ENCODE data around the gene PDZD2. TPM values are rescaled to one million over a fixed set of nuclear protein-coding genes. Genes with fewer than 3 reads are reported as not detected.
A peak's percentile ranks its signal among the peaks of the same experiment; 100 is the strongest.
"Not testable (repeated sequence)": the region's sequence is repeated elsewhere in the genome, so short reads cannot be mapped to it uniquely, and the experiment has no call there.

The PDZD2 gene
- total and polyA plus RNA-seq, 9 donors, result 21.2 to 58.2 (median 37.8) TPM

GRCh38 chr5:31965227-31965626, 326.3 kb downstream of the PDZD2 start:
- Histone ChIP-seq H3K27ac (no peak overlapping the region), H3K27me3 (no peaks in the 10 kb centered on the region), H3K4me1 (ENCODE audit: insufficient read depth) (peaks cover 32% of the 10 kb centered on the region), H3K36me3 (no peaks in the 10 kb centered on the region), H3K4me3 (no peak overlapping the region), H3K9me3 (no peaks in the 10 kb centered on the region)
- no peak for TF ChIP-seq CTCF (IDR thresholded peaks at IDR 0.05)
- no peak for TF ChIP-seq EP300 (IDR thresholded peaks at IDR 0.05)
- no peak for TF ChIP-seq POLR2A (IDR thresholded peaks at IDR 0.05)
- intact Hi-C loops (cut with DNase I), result no loop called here
- 84 to 85% (median 85%) methylated on average over 6 of the region's 6 CpGs for WGBS, 3 donors
- DNase-seq, result no peak

GRCh38 chr5:31966936-31967335, 328.0 kb downstream of the PDZD2 start:
- no peaks in the 10 kb centered on the region for H3K9me3 ChIP-seq
- intact Hi-C loops (cut with DNase I), result no loop called here
- peak overlapping the region in 1 of 2 donors; percentile 30 for H3K27ac ChIP-seq
- peaks cover 30% of the 10 kb centered on the region for H3K4me1 ChIP-seq (ENCODE audit: insufficient read depth)
- no peaks in the 10 kb centered on the region for H3K36me3 ChIP-seq
- H3K4me3 ChIP-seq, result no peak overlapping the region
- no peak for DNase-seq
- WGBS, 3 donors, result 85 to 92% (median 90%) methylated on average over 5 of the region's 5 CpGs
- H3K27me3 ChIP-seq, result no peaks in the 10 kb centered on the region
- no peak for TF ChIP-seq CTCF (IDR thresholded peaks at IDR 0.05)
- no peak for TF ChIP-seq POLR2A (IDR thresholded peaks at IDR 0.05)
- TF ChIP-seq EP300 (IDR thresholded peaks at IDR 0.05), result no peak

GRCh38 chr5:31967461-31967860, 328.5 kb downstream of the PDZD2 start:
- H3K36me3 ChIP-seq, result no peaks in the 10 kb centered on the region
- no peak overlapping the region for H3K4me3 ChIP-seq
- no peaks in the 10 kb centered on the region for H3K9me3 ChIP-seq
- TF ChIP-seq POLR2A (IDR thresholded peaks at IDR 0.05) (no peak), CTCF (IDR thresholded peaks at IDR 0.05) (no peak), EP300 (IDR thresholded peaks at IDR 0.05) (no peak)
- H3K4me1 ChIP-seq (ENCODE audit: insufficient read depth), result peaks cover 27% of the 10 kb centered on the region
- 71 to 97% (median 89%) methylated on average over 3 of the region's 3 CpGs for WGBS, 3 donors
- DNase-seq, result no peak
- H3K27ac ChIP-seq, result no peak overlapping the region
- intact Hi-C loops (cut with DNase I), result no loop called here
- H3K27me3 ChIP-seq, result no peaks in the 10 kb centered on the region

GRCh38 chr5:31972558-31972957, 333.6 kb downstream of the PDZD2 start:
- TF ChIP-seq POLR2A (IDR thresholded peaks at IDR 0.05), result no peak
- TF ChIP-seq CTCF (IDR thresholded peaks at IDR 0.05), result no peak
- no peak for TF ChIP-seq EP300 (IDR thresholded peaks at IDR 0.05)
- intact Hi-C loops (cut with DNase I), result no loop called here
- Histone ChIP-seq H3K4me1 (ENCODE audit: insufficient read depth) (peaks cover 2% of the 10 kb centered on the region), H3K9me3 (no peaks in the 10 kb centered on the region), H3K4me3 (no peak overlapping the region), H3K36me3 (no peaks in the 10 kb centered on the region), H3K27me3 (no peaks in the 10 kb centered on the region), H3K27ac (no peak overlapping the region)
- DNase-seq, result no peak

- intact Hi-C loops (cut with DNase I); H3K27me3 ChIP-seq; H3K9me3 ChIP-seq; H3K27ac ChIP-seq; H3K4me3 ChIP-seq; H3K4me1 ChIP-seq (ENCODE audit: insufficient read depth); DNase-seq; H3K36me3 ChIP-seq: not testable (repeated sequence)
- WGBS, 3 donors, result 92 to 98% (median 96%) methylated on average over 5 of the region's 5 CpGs
Measured at GRCh38 chr5:31975189-31975612, 336.3 kb downstream of the PDZD2 start.
